CD14-positive monocyte (primary cell): ENCODE data around the gene AQR. TPM values are rescaled to one million over a fixed set of nuclear protein-coding genes. Genes with fewer than 3 reads are reported as not detected.

Source experiments
- DNase-seq, 3 donors: peaks; one replicate each; pipeline ENCODE4 v3.0.0-alpha.2; 2011 to 2022
- H2AFZ ChIP-seq: 2 replicates; pipeline ENCODE4 v1.6.0; 2012; ENCODE audit warnings: mild to moderate bottlenecking, low read depth, low read length, inconsistent platforms; ENCODE audit not compliant: insufficient read depth, poor library complexity, severe bottlenecking
- H3K27ac ChIP-seq, 2 donors: 1 replicate in 1 of 2; 2 replicates in 1 of 2; pipeline ENCODE4 v1.5.1; 2012 to 2013; ENCODE audit warnings: low read length in 2 of 2, control low read depth in 1 of 2, inconsistent platforms in 1 of 2, low read depth in 1 of 2, mild to moderate bottlenecking in 1 of 2
- H3K27me3 ChIP-seq, 2 donors: one replicate each; pipeline versions ENCODE4 v1.6.0 to v1.6.1; 2011 to 2013; ENCODE audit warnings: low read length in 2 of 2; ENCODE audit not compliant: control insufficient read depth in 2 of 2, insufficient read depth in 2 of 2
- H3K36me3 ChIP-seq, 2 donors: replicated peaks in 1 of 2; 1 replicate in 1 of 2; 2 replicates in 1 of 2; pipeline versions ENCODE4 v1.5.1 to v1.6.1; 2012 to 2013; ENCODE audit warnings: low read length in 2 of 2, control low read depth in 1 of 2, inconsistent platforms in 1 of 2, mild to moderate bottlenecking in 1 of 2; ENCODE audit not compliant: insufficient read depth in 2 of 2, control insufficient read depth in 1 of 2
- H3K4me1 ChIP-seq, 2 donors: 1 replicate in 1 of 2; 2 replicates in 1 of 2; pipeline versions ENCODE4 v1.5.1 to v1.6.1; 2012 to 2013; ENCODE audit warnings: low read length in 2 of 2, control low read depth in 1 of 2, inconsistent platforms in 1 of 2, mild to moderate bottlenecking in 1 of 2, moderate library complexity in 1 of 2; ENCODE audit not compliant: insufficient read depth in 2 of 2, control insufficient read depth in 1 of 2
- H3K4me2 ChIP-seq: replicated peaks from 2 replicates; pipeline ENCODE3; 2012; ENCODE audit warnings: low read length, moderate library complexity, mild to moderate bottlenecking; ENCODE audit not compliant: poor library complexity, severe bottlenecking; ENCODE audit errors: extremely low read depth
- H3K4me3 ChIP-seq, 3 experiments: fragments of 200-600 bp in 1 of 3; sonication (generic) in 1 of 3; replicated peaks in 1 of 3; 1 replicate in 2 of 3; 2 replicates in 1 of 3; pipeline ENCODE4 v1.5.1; 2011 to 2013; ENCODE audit warnings: low read length in 3 of 3, mild to moderate bottlenecking in 3 of 3, control low read depth in 2 of 3, low read depth in 2 of 3, inconsistent platforms in 1 of 3, moderate library complexity in 1 of 3
- H3K79me2 ChIP-seq: 2 replicates; pipeline ENCODE4 v1.6.0; 2012; ENCODE audit warnings: mild to moderate bottlenecking, control low read depth, inconsistent platforms, low read length, moderate library complexity; ENCODE audit not compliant: insufficient read depth
- H3K9ac ChIP-seq: 2 replicates; pipeline ENCODE4 v1.6.0; 2017; ENCODE audit warnings: low read length, mild to moderate bottlenecking; ENCODE audit not compliant: insufficient read depth, poor library complexity, severe bottlenecking
- H3K9me3 ChIP-seq, 2 donors: replicated peaks in 1 of 2; 1 replicate in 1 of 2; 2 replicates in 1 of 2; pipeline versions ENCODE4 v1.5.1 to v1.6.1; 2012 to 2013; ENCODE audit warnings: low read length in 2 of 2, control low read depth in 1 of 2; ENCODE audit not compliant: control insufficient read depth in 1 of 2, insufficient read depth in 1 of 2
- H4K20me1 ChIP-seq: 2 replicates; pipeline ENCODE4 v1.6.0; 2012; ENCODE audit warnings: mild to moderate bottlenecking, low read length, control low read depth, moderate library complexity; ENCODE audit not compliant: insufficient read depth
- H3K27ac Mint-ChIP-seq, 7 donors: one replicate each; pipeline ENCODE4 v1.8.0; 2020; ENCODE audit warnings: mild to moderate bottlenecking in 7 of 7, mixed read lengths in 7 of 7, moderate library complexity in 6 of 7, inconsistent platforms in 2 of 7
- H3K27me3 Mint-ChIP-seq, 3 donors: one replicate each; pipeline ENCODE4 v1.8.0; 2021 to 2022; ENCODE audit warnings: low read depth in 3 of 3, mild to moderate bottlenecking in 3 of 3, mixed read lengths in 3 of 3, moderate library complexity in 3 of 3, inconsistent platforms in 1 of 3
- H3K36me3 Mint-ChIP-seq, 2 donors: one replicate each; pipeline ENCODE4 v1.8.0; 2020; ENCODE audit warnings: mixed read lengths in 2 of 2, inconsistent platforms in 1 of 2, mild to moderate bottlenecking in 1 of 2
- H3K4me1 Mint-ChIP-seq: one replicate; pipeline ENCODE4 v1.8.0; 2020; ENCODE audit warnings: mild to moderate bottlenecking, mixed read lengths
- H3K4me3 Mint-ChIP-seq, 2 donors: one replicate each; pipeline ENCODE4 v1.8.0; 2020; ENCODE audit warnings: mild to moderate bottlenecking in 2 of 2, mixed read lengths in 2 of 2, moderate library complexity in 1 of 2
- H3K9me3 Mint-ChIP-seq, 7 donors: one replicate each; pipeline ENCODE4 v1.8.0; 2020 to 2022; ENCODE audit warnings: mixed read lengths in 7 of 7, mild to moderate bottlenecking in 6 of 7, moderate library complexity in 6 of 7, inconsistent platforms in 2 of 7
- WGBS: methylation state at CpG from one replicate; pipeline ENCODE4 v1.1.5; 2013; ENCODE audit warnings: missing lambda C conversion rate; ENCODE audit not compliant: insufficient coverage; 5-methylcytosine and 5-hydroxymethylcytosine counted together
- intact Hi-C, 2 donors: fragments of 100-400 bp; cut with micrococcal nuclease; formaldehyde crosslinking; loops; one replicate each; pipeline versions ENCODE4 v1.15.0 to v1.15.1; 2023
- polyA plus RNA-seq, 3 donors: library from polyadenylated mRNA; depleted of rRNA in 1 of 3; unstranded in 2 of 3; stranded (reverse) in 1 of 3; fragments of 300-500 nt in 2 of 3; fragments of >200 nt in 1 of 3; fragmentation: Illumina TruSeq in 2 of 3; gene quantifications; 1 replicate in 2 of 3; 2 replicates in 1 of 3; pipeline ENCODE4 v1.2.3, GENCODE V29; 2012 to 2021
- TF ChIP-seq, protein P1 (sequence below): fragments of 200-600 bp; IDR thresholded peaks from one replicate; pipeline ENCODE4 v1.8.0; 2022; ENCODE audit warnings: antibody characterized with exemption, mild to moderate bottlenecking

The AQR gene
- polyA plus RNA-seq, 3 donors: 8.4 to 26.4 (median 16.8) TPM

DNA sequence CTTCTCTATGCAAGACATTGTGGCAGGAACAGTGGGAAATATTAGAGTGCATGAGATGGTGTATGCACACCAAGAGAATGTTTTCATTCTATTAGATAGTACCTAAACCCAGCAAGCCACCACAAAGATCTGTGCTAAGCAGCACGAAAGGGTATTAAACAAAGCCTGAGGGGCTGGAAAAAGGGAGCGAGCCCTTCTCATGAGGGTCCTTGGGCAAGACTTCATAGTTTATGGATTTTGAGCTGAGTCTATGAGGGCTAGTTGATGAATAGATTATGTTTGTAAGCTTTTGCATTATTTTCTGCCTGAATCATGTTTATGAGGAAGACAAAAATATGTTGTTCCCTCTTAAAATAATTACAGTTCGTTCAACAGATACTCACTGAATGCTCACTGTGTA lies 164.8 kb downstream of the AQR start:
- DNase-seq: no peak
- Histone ChIP-seq H2AFZ (no peak overlapping the region), H4K20me1 (no peaks in the 10 kb centered on the region), H3K79me2 (no peaks in the 10 kb centered on the region), H3K4me1 (no peaks in the 10 kb centered on the region), H3K27me3 (no peaks in the 10 kb centered on the region), H3K9ac (no peak overlapping the region), H3K4me2 (no peak overlapping the region), H3K27ac (no peak overlapping the region), H3K4me3 (no peak overlapping the region), H3K9me3 (peaks cover 0 to 12% of the 10 kb centered on the region in 2 donors), H3K36me3 (no peaks in the 10 kb centered on the region)
- no peaks in the 10 kb centered on the region for H3K36me3 Mint-ChIP-seq
- WGBS: 88% methylated on average over 3 of the region's 3 CpGs
- TF ChIP-seq, protein P1, sequence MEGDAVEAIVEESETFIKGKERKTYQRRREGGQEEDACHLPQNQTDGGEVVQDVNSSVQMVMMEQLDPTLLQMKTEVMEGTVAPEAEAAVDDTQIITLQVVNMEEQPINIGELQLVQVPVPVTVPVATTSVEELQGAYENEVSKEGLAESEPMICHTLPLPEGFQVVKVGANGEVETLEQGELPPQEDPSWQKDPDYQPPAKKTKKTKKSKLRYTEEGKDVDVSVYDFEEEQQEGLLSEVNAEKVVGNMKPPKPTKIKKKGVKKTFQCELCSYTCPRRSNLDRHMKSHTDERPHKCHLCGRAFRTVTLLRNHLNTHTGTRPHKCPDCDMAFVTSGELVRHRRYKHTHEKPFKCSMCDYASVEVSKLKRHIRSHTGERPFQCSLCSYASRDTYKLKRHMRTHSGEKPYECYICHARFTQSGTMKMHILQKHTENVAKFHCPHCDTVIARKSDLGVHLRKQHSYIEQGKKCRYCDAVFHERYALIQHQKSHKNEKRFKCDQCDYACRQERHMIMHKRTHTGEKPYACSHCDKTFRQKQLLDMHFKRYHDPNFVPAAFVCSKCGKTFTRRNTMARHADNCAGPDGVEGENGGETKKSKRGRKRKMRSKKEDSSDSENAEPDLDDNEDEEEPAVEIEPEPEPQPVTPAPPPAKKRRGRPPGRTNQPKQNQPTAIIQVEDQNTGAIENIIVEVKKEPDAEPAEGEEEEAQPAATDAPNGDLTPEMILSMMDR: no peak
- no peak overlapping the region for H3K27ac Mint-ChIP-seq
- intact Hi-C loops: no loop called here
- no peaks in the 10 kb centered on the region for H3K4me1 Mint-ChIP-seq
- H3K27me3 Mint-ChIP-seq: peaks cover 1 to 5% (median 2%) of the 10 kb centered on the region in 3 donors
- peaks cover 0 to 20% (median 11%) of the 10 kb centered on the region in 7 donors for H3K9me3 Mint-ChIP-seq
- H3K4me3 Mint-ChIP-seq: no peak overlapping the region

DNA sequence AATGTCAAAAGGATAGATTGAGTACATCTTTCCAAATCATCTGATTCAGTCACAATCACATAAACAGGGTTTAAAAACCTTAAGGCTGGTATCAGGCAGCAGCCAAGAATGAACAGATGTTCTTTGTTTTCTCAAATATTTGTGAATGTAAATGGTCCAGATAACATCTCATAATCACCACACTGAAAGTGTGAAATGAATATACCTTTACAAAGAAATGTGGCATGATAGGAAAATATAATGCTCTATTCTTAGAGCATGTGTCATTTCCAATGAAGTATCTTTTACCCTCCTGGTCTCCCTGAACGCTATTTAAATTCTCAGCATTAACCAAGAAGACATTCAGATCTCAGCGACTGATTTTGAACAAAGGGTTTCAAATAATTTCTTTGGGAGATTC lies 165.4 kb downstream of the AQR start:
- H3K36me3 ChIP-seq: no peaks in the 10 kb centered on the region
- 40% methylated on average over 1 of the region's 2 CpGs for WGBS
- TF ChIP-seq, protein P1: no peak
- Mint-ChIP-seq H3K4me1 (no peaks in the 10 kb centered on the region), H3K9me3 (peaks cover 0 to 20% (median 11%) of the 10 kb centered on the region in 7 donors), H3K27ac (no peak overlapping the region), H3K36me3 (no peaks in the 10 kb centered on the region), H3K4me3 (no peak overlapping the region), H3K27me3 (peaks cover 2 to 7% (median 5%) of the 10 kb centered on the region in 3 donors)
- H3K4me1 ChIP-seq: no peaks in the 10 kb centered on the region
- no peaks in the 10 kb centered on the region for H3K27me3 ChIP-seq
- H3K79me2 ChIP-seq: no peaks in the 10 kb centered on the region
- H3K4me3 ChIP-seq: no peak overlapping the region
- peaks cover 0 to 12% of the 10 kb centered on the region in 2 donors for H3K9me3 ChIP-seq
- no peak overlapping the region for H3K4me2 ChIP-seq
- H3K27ac ChIP-seq: no peak overlapping the region
- intact Hi-C loops: no loop called here
- no peak overlapping the region for H2AFZ ChIP-seq
- H4K20me1 ChIP-seq: no peaks in the 10 kb centered on the region
- no peak overlapping the region for H3K9ac ChIP-seq
- no peak for DNase-seq
